ENCODE results near the gene LPAR5.

LPAR5 gene

GRCh38 chr12:6575648-6576047 is 60.1 kb downstream of the LPAR5 start:
- TF ChIP-seq, protein P1, sequence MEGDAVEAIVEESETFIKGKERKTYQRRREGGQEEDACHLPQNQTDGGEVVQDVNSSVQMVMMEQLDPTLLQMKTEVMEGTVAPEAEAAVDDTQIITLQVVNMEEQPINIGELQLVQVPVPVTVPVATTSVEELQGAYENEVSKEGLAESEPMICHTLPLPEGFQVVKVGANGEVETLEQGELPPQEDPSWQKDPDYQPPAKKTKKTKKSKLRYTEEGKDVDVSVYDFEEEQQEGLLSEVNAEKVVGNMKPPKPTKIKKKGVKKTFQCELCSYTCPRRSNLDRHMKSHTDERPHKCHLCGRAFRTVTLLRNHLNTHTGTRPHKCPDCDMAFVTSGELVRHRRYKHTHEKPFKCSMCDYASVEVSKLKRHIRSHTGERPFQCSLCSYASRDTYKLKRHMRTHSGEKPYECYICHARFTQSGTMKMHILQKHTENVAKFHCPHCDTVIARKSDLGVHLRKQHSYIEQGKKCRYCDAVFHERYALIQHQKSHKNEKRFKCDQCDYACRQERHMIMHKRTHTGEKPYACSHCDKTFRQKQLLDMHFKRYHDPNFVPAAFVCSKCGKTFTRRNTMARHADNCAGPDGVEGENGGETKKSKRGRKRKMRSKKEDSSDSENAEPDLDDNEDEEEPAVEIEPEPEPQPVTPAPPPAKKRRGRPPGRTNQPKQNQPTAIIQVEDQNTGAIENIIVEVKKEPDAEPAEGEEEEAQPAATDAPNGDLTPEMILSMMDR (IDR thresholded peaks at IDR 0.05; ENCODE audit: low read depth, low read length) = no peak
- no peaks in the 10 kb centered on the region for H3K9me3 ChIP-seq
- H3K27me3 ChIP-seq = no peaks in the 10 kb centered on the region
- no peaks in the 10 kb centered on the region for H3K4me1 ChIP-seq
- no peak for DNase-seq
- peaks cover 100% of the 10 kb centered on the region for H3K36me3 ChIP-seq
- H3K4me3 ChIP-seq (ENCODE audit: low read depth, low read length) = no peak overlapping the region

DNA sequence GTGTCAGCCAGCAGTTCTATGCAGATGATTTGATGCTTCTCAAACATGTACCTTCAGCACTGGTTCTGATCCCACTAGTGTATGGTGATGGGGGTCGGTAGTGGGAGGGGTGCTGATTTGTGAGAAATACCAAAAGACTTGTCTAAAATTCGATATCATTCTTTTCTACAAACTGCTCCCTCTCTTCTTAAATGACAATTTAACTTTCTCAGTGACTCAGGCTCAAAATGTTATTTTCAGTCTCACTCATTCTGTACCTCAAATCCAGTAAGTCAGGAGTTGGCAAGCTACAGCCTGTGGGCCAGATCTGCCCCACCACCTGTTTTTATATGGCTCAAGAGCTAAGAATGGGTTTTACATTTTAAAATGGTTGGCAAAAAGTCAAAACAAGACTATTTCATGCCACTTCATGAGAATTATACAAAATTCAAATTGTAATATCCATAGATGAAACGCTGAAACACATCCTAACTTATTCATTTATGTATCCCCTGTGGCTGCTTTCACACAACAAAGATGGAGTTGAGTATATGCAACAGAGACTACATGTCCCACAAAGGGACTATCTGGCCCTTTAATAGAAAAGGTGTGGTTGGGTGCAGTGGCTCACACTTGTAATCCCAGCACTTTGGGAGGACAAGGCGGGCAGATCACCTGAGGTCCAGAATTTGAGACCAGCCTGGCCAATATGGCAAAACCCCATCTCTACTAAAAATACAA is 61.0 kb downstream of the LPAR5 start:
- DNase-seq = no peak
- no peaks in the 10 kb centered on the region for H3K27me3 ChIP-seq
- no peak overlapping the region for H3K4me3 ChIP-seq (ENCODE audit: low read depth, low read length)
- H3K9me3 ChIP-seq = no peaks in the 10 kb centered on the region
- peaks cover 98% of the 10 kb centered on the region for H3K36me3 ChIP-seq
- TF ChIP-seq, protein P1 (IDR thresholded peaks at IDR 0.05; ENCODE audit: low read depth, low read length) = no peak
- no peaks in the 10 kb centered on the region for H3K4me1 ChIP-seq

- H3K36me3 ChIP-seq = peaks cover 90% of the 10 kb centered on the region
- no peaks in the 10 kb centered on the region for H3K4me1 ChIP-seq
- no peak for DNase-seq
- H3K9me3 ChIP-seq = no peaks in the 10 kb centered on the region
- TF ChIP-seq, protein P1 (IDR thresholded peaks at IDR 0.05; ENCODE audit: low read depth, low read length) = no peak
- no peak overlapping the region for H3K4me3 ChIP-seq (ENCODE audit: low read depth, low read length)
- H3K27me3 ChIP-seq = no peaks in the 10 kb centered on the region
These were observed 62.8 kb downstream of the LPAR5 start for GRCh38 chr12:6573001-6573400.

- no peaks in the 10 kb centered on the region for H3K27me3 ChIP-seq
- DNase-seq = peak; percentile 86
- TF ChIP-seq, protein P1 (IDR thresholded peaks at IDR 0.05; ENCODE audit: low read depth, low read length) = peak; percentile 82
- H3K9me3 ChIP-seq = no peaks in the 10 kb centered on the region
- H3K4me3 ChIP-seq (ENCODE audit: low read depth, low read length) = no peak overlapping the region
- peaks cover 81% of the 10 kb centered on the region for H3K36me3 ChIP-seq
- no peaks in the 10 kb centered on the region for H3K4me1 ChIP-seq
These were observed 65.4 kb downstream of the LPAR5 start for GRCh38 chr12:6570264-6570887.

- no peaks in the 10 kb centered on the region for H3K9me3 ChIP-seq
- TF ChIP-seq, protein P1 (IDR thresholded peaks at IDR 0.05; ENCODE audit: low read depth, low read length) = no peak
- peaks cover 79% of the 10 kb centered on the region for H3K36me3 ChIP-seq
- H3K4me1 ChIP-seq = no peaks in the 10 kb centered on the region
- no peaks in the 10 kb centered on the region for H3K27me3 ChIP-seq
- DNase-seq = no peak
- H3K4me3 ChIP-seq (ENCODE audit: low read depth, low read length) = no peak overlapping the region
These were observed 66.0 kb downstream of the LPAR5 start for GRCh38 chr12:6569786-6570185.

GRCh38 chr12:6569312-6569711 is 66.4 kb downstream of the LPAR5 start:
- Histone ChIP-seq H3K36me3 (peaks cover 79% of the 10 kb centered on the region), H3K27me3 (no peaks in the 10 kb centered on the region), H3K9me3 (no peaks in the 10 kb centered on the region), H3K4me1 (no peaks in the 10 kb centered on the region), H3K4me3 (ENCODE audit: low read depth, low read length) (no peak overlapping the region)
- TF ChIP-seq, protein P1 (IDR thresholded peaks at IDR 0.05; ENCODE audit: low read depth, low read length) = no peak
- DNase-seq = no peak
